Measurements from ENCODE around the gene RNU6-9. TPM values are rescaled to one million over a fixed set of nuclear protein-coding genes. Genes with fewer than 3 reads are reported as not detected.

RNU6-9 gene
- total RNA-seq: not detected in 2 replicates

GRCh38 chr19:892894-893689 is at the start of gene RNU6-9, which contains the start of gene MED16:
TSS of gene RNU6-9 (plus strand) at chr19:893484.
TSS of gene MED16 (minus strand) at chr19:893187. CDS start at chr19:891131, 2,056 bp downstream.

GRCh38 chr19:852136-853013 is 40.9 kb upstream of the RNU6-9 start, which contains the start of gene ELANE:
TSS of gene ELANE (plus strand) at chr19:852303. CDS start at chr19:852329, 26 bp downstream.

GRCh38 chr19:858868-859843 is 34.1 kb upstream of the RNU6-9 start, which contains the start of gene CFD:
TSS of gene CFD (plus strand) at chr19:859664. CDS start at chr19:859690, 26 bp downstream.

GRCh38 chr19:913080-913748 is 19.9 kb downstream of the RNU6-9 start, which contains the start of gene R3HDM4:
TSS of gene R3HDM4 (minus strand) at chr19:913219. CDS start at chr19:913157, 62 bp downstream.

GRCh38 chr19:917323-918151 is 24.3 kb downstream of the RNU6-9 start, which contains the start of gene KISS1R:
TSS of gene KISS1R (plus strand) at chr19:917333. CDS start at chr19:917503, 170 bp downstream.

GRCh38 chr19:925526-926322 is 32.4 kb downstream of the RNU6-9 start, which contains the start of gene ARID3A:
TSS of gene ARID3A (plus strand) at chr19:926035. CDS start at chr19:929529, 3,494 bp downstream.

Other genes starting within 250 kb of the RNU6-9 start
- 10.1 and 11.6 TPM in 2 replicates for gene RNF126, start 230.3 kb upstream of the RNU6-9 start, total RNA-seq
- gene FSTL3, start 217.1 kb upstream of the RNU6-9 start, total RNA-seq: 24.1 and 37.4 TPM in 2 replicates
- not detected in 2 replicates for gene PRSS57, start 198.0 kb upstream of the RNU6-9 start, total RNA-seq
- gene PALM, start 184.5 kb upstream of the RNU6-9 start, total RNA-seq: 12.5 and 68.7 TPM in 2 replicates
- gene MISP, start 142.4 kb upstream of the RNU6-9 start, total RNA-seq: 0.32 and 0.43 TPM in 2 replicates
- gene PTBP1, start 96.0 kb upstream of the RNU6-9 start, total RNA-seq: 58.3 and 65.3 TPM in 2 replicates
- gene PLPPR3, start 71.5 kb upstream of the RNU6-9 start, total RNA-seq: 0.47 and 0.77 TPM in 2 replicates
- 0.16 TPM in 1 of 2 replicates, not detected in the other for gene AZU1, start 65.6 kb upstream of the RNU6-9 start, total RNA-seq
- gene PRTN3, start 52.5 kb upstream of the RNU6-9 start, total RNA-seq: not detected in 2 replicates
- 0.16 and 0.69 TPM in 2 replicates for gene ELANE, start 41.2 kb upstream of the RNU6-9 start, total RNA-seq
- gene CFD, start 33.8 kb upstream of the RNU6-9 start, total RNA-seq: 56.0 and 362 TPM in 2 replicates
- gene MED16, start 297 bp upstream of the RNU6-9 start, total RNA-seq: 26.5 and 35.5 TPM in 2 replicates
- 12.3 and 14.0 TPM in 2 replicates for gene R3HDM4, start 19.7 kb downstream of the RNU6-9 start, total RNA-seq
- gene KISS1R, start 23.8 kb downstream of the RNU6-9 start, total RNA-seq: 0.09 TPM in 1 of 2 replicates, not detected in the other
- gene ARID3A, start 32.6 kb downstream of the RNU6-9 start, total RNA-seq: 12.6 and 17.0 TPM in 2 replicates
- 45.9 and 49.6 TPM in 2 replicates for gene WDR18, start 90.9 kb downstream of the RNU6-9 start, total RNA-seq
- gene GRIN3B, start 106.9 kb downstream of the RNU6-9 start, total RNA-seq: 0.32 and 0.60 TPM in 2 replicates
- gene TMEM259, start 127.6 kb downstream of the RNU6-9 start, total RNA-seq: 41.6 TPM in 2 replicates
- gene RNU6-2, start 128.0 kb downstream of the RNU6-9 start, total RNA-seq: not detected in 2 replicates
- gene CNN2, start 133.1 kb downstream of the RNU6-9 start, total RNA-seq: 141 and 152 TPM in 2 replicates
- gene ABCA7, start 146.6 kb downstream of the RNU6-9 start, total RNA-seq: 2.6 and 6.6 TPM in 2 replicates
- gene ARHGAP45, start 173.7 kb downstream of the RNU6-9 start, total RNA-seq: 0.79 and 0.94 TPM in 2 replicates
- 89.2 and 104 TPM in 2 replicates for gene POLR2E, start 201.9 kb downstream of the RNU6-9 start, total RNA-seq
- 404 and 638 TPM in 2 replicates for gene GPX4, start 210.5 kb downstream of the RNU6-9 start, total RNA-seq

Data from bronchial smooth muscle cell (primary cell).